Activated CD8-positive, alpha-beta T cell treated with anti-CD3 and anti-CD28 coated beads, Interleukin-2, amount 10 ng/mL, durations not matched to agents 7 days and 5 days (primary cell): ENCODE data around the gene POLR2H. TPM values are rescaled to one million over a fixed set of nuclear protein-coding genes. Genes with fewer than 3 reads are reported as not detected.
A peak's percentile ranks its signal among the peaks of the same experiment; 100 is the strongest.

Source experiments
- ATAC-seq: fragments of 150-1000 bp; cut with Tn5 transposase; one replicate; pipeline ENCODE4 v1.10.0; 2021; ENCODE audit warnings: moderate library complexity
- CTCF ChIA-PET: fragments of 350-600 bp; sonication (Branson Sonifier 250); formaldehyde crosslinking; loops from one replicate; lab custom pipeline; 2021; ENCODE audit warnings: antibody characterized with exemption; lab: Charles Lee
- POLR2A ChIA-PET: fragments of 350-600 bp; sonication (Branson Sonifier 250); formaldehyde crosslinking; loops from one replicate; lab custom pipeline; 2021; ENCODE audit warnings: antibody characterized with exemption; lab: Charles Lee
- DNase-seq: peaks from one replicate; pipeline ENCODE4 v3.0.0-alpha.2; 2020
- H3K27ac Mint-ChIP-seq: one replicate; pipeline ENCODE4 v1.8.0; 2021; ENCODE audit warnings: mild to moderate bottlenecking, mixed read lengths
- H3K27me3 Mint-ChIP-seq: one replicate; pipeline ENCODE4 v1.8.0; 2021; ENCODE audit warnings: low read depth, mixed read lengths
- H3K36me3 Mint-ChIP-seq: one replicate; pipeline ENCODE4 v1.8.0; 2021; ENCODE audit warnings: low read depth, mixed read lengths
- H3K4me1 Mint-ChIP-seq: one replicate; pipeline ENCODE4 v1.8.0; 2021; ENCODE audit warnings: low read depth, mixed read lengths
- H3K4me3 Mint-ChIP-seq: one replicate; pipeline ENCODE4 v1.8.0; 2021; ENCODE audit warnings: mild to moderate bottlenecking, mixed read lengths
- H3K9me3 Mint-ChIP-seq: one replicate; pipeline ENCODE4 v1.8.0; 2022; ENCODE audit warnings: mixed read lengths; ENCODE audit not compliant: insufficient read depth
- total RNA-seq, 2 experiments: library from RNA; stranded (reverse); gene quantifications; one replicate each; pipeline ENCODE4 v1.2.3, GENCODE V29; 2021

Gene POLR2H
- 100 to 1,000 TPM; 101 to 103 TPM for total RNA-seq

- H3K27me3 Mint-ChIP-seq = no peaks in the 10 kb centered on the region
- CTCF ChIA-PET = interaction anchor here (1.5 kb wide), 1 partner anchor 10 kb away, joined by 6 read pairs; no protein-coding TSS in a partner anchor
- peak within 1 kb of the TSS; percentile 93 for H3K4me3 Mint-ChIP-seq
- ATAC-seq (peak; percentile 52), DNase-seq (peak; percentile 51)
- peaks cover 19% of the 10 kb centered on the region for H3K36me3 Mint-ChIP-seq
- peaks cover 25% of the 10 kb centered on the region for H3K4me1 Mint-ChIP-seq
- POLR2A ChIA-PET = interaction anchor here (0.7 to 1.5 kb wide), 4 partner anchors 9 to 415 kb away, joined by 3 to 5 read pairs (median 4); no protein-coding TSS in a partner anchor
- H3K9me3 Mint-ChIP-seq = no peaks in the 10 kb centered on the region
- H3K27ac Mint-ChIP-seq = peak within 1 kb of the TSS; percentile 97
Measured at GRCh38 chr3:184361532-184361931, at the start of gene POLR2H, which contains the start of gene CLCN2. POLR2H (plus strand) TSS chr3:184361710; CDS start chr3:184363493, 1,783 bp downstream. CLCN2 (minus strand) TSS chr3:184361605; CDS start chr3:184361479, 126 bp downstream.

- peak within 1 kb of the TSS; percentile 85 for H3K4me3 Mint-ChIP-seq
- peak; percentile 94 for DNase-seq
- no peaks in the 10 kb centered on the region for H3K27me3 Mint-ChIP-seq
- H3K4me1 Mint-ChIP-seq = peaks cover 25% of the 10 kb centered on the region
- POLR2A ChIA-PET = no interaction called here
- H3K27ac Mint-ChIP-seq = peak within 1 kb of the TSS; percentile 94
- ATAC-seq = peak; percentile 87
- H3K36me3 Mint-ChIP-seq = peaks cover 33% of the 10 kb centered on the region
- H3K9me3 Mint-ChIP-seq = no peaks in the 10 kb centered on the region
- CTCF ChIA-PET = no interaction called here
Measured at GRCh38 chr3:184314363-184314699, 47.2 kb upstream of the POLR2H start, which contains the start of gene EIF4G1. EIF4G1 (plus strand) TSS chr3:184314606; CDS start chr3:184315797, 1,191 bp downstream.

- POLR2A ChIA-PET = interaction anchor here (0.6 to 2.3 kb wide), 5 partner anchors 9 to 48 kb away, joined by 3 to 6 read pairs (median 6); partner anchors contain the start of gene FAM131A
- CTCF ChIA-PET = no interaction called here
- no peaks in the 10 kb centered on the region for H3K27me3 Mint-ChIP-seq
- H3K9me3 Mint-ChIP-seq = no peaks in the 10 kb centered on the region
- peak; percentile 54 for ATAC-seq
- H3K36me3 Mint-ChIP-seq = peaks cover 35% of the 10 kb centered on the region
- peak; percentile 69 for DNase-seq
- H3K4me3 Mint-ChIP-seq = peak overlapping the region; percentile 85
- H3K27ac Mint-ChIP-seq = peak overlapping the region; percentile 94
- H3K4me1 Mint-ChIP-seq = peaks cover 28% of the 10 kb centered on the region
Measured at GRCh38 chr3:184314700-184315542, 46.6 kb upstream of the POLR2H start.

GRCh38 chr3:184315543-184315867 is 46.0 kb upstream of the POLR2H start:
- DNase-seq (peak; percentile 39), ATAC-seq (peak; percentile 2)
- CTCF ChIA-PET = interaction anchor here (0.9 to 1.3 kb wide), 2 partner anchors 10 to 15 kb away, joined by 3 to 4 read pairs; no protein-coding TSS in a partner anchor
- Mint-ChIP-seq H3K4me3 (peak overlapping the region; percentile 85), H3K4me1 (peaks cover 28% of the 10 kb centered on the region), H3K9me3 (no peaks in the 10 kb centered on the region), H3K27ac (peak overlapping the region; percentile 94), H3K27me3 (no peaks in the 10 kb centered on the region), H3K36me3 (peaks cover 35% of the 10 kb centered on the region)
- POLR2A ChIA-PET = interaction anchor here (0.6 to 2.3 kb wide), 6 partner anchors 10 to 47 kb away, joined by 3 to 6 read pairs (median 5); partner anchors contain the start of gene FAM131A

- DNase-seq = no peak
- ATAC-seq = no peak
- CTCF ChIA-PET = interaction anchor here (0.9 to 1.3 kb wide), 2 partner anchors 11 to 16 kb away, joined by 3 to 4 read pairs; no protein-coding TSS in a partner anchor
- no peaks in the 10 kb centered on the region for H3K9me3 Mint-ChIP-seq
- POLR2A ChIA-PET = interaction anchor here (0.9 to 2.3 kb wide), 6 partner anchors 10 to 47 kb away, joined by 3 to 6 read pairs (median 4); partner anchors contain the start of gene FAM131A
- peak overlapping the region; percentile 94 for H3K27ac Mint-ChIP-seq
- H3K27me3 Mint-ChIP-seq = no peaks in the 10 kb centered on the region
- peak overlapping the region; percentile 85 for H3K4me3 Mint-ChIP-seq
- H3K36me3 Mint-ChIP-seq = peaks cover 40% of the 10 kb centered on the region
- H3K4me1 Mint-ChIP-seq = peaks cover 28% of the 10 kb centered on the region
Measured at GRCh38 chr3:184315871-184316661, 45.4 kb upstream of the POLR2H start.

- peaks cover 28% of the 10 kb centered on the region for H3K4me1 Mint-ChIP-seq
- no peaks in the 10 kb centered on the region for H3K9me3 Mint-ChIP-seq
- ATAC-seq (no peak), DNase-seq (no peak)
- H3K4me3 Mint-ChIP-seq = peak overlapping the region; percentile 85
- no peaks in the 10 kb centered on the region for H3K27me3 Mint-ChIP-seq
- H3K27ac Mint-ChIP-seq = peak overlapping the region; percentile 94
- ChIA-PET CTCF (interaction anchor here (1.3 kb wide), 1 partner anchor 16 kb away, joined by 4 read pairs; no protein-coding TSS in a partner anchor), POLR2A (interaction anchor here (0.9 to 2.3 kb wide), 2 partner anchors 13 to 16 kb away, joined by 3 to 6 read pairs; no protein-coding TSS in a partner anchor)
- H3K36me3 Mint-ChIP-seq = peaks cover 47% of the 10 kb centered on the region
Measured at GRCh38 chr3:184316792-184317191, 44.7 kb upstream of the POLR2H start.

GRCh38 chr3:184317201-184317600 is 44.3 kb upstream of the POLR2H start:
- Mint-ChIP-seq H3K27me3 (no peaks in the 10 kb centered on the region), H3K27ac (peak overlapping the region; percentile 32), H3K9me3 (no peaks in the 10 kb centered on the region), H3K4me3 (no peak overlapping the region), H3K36me3 (peaks cover 50% of the 10 kb centered on the region), H3K4me1 (peaks cover 28% of the 10 kb centered on the region)
- CTCF ChIA-PET = no interaction called here
- ATAC-seq = no peak
- POLR2A ChIA-PET = no interaction called here
- DNase-seq = no peak

- ChIA-PET POLR2A (interaction anchor here (1.2 kb wide), 1 partner anchor 8 kb away, joined by 3 read pairs; no protein-coding TSS in a partner anchor), CTCF (no interaction called here)
- no peak overlapping the region for H3K4me3 Mint-ChIP-seq
- DNase-seq = no peak
- H3K36me3 Mint-ChIP-seq = peaks cover 76% of the 10 kb centered on the region
- H3K27me3 Mint-ChIP-seq = no peaks in the 10 kb centered on the region
- peaks cover 31% of the 10 kb centered on the region for H3K4me1 Mint-ChIP-seq
- H3K9me3 Mint-ChIP-seq = no peaks in the 10 kb centered on the region
- no peak for ATAC-seq
- H3K27ac Mint-ChIP-seq = no peak overlapping the region
Measured at GRCh38 chr3:184320104-184320445, 41.4 kb upstream of the POLR2H start.

- ChIA-PET POLR2A (no interaction called here), CTCF (interaction anchor here (1.4 kb wide), 1 partner anchor 16 kb away, joined by 4 read pairs; no protein-coding TSS in a partner anchor)
- no peak for ATAC-seq
- Mint-ChIP-seq H3K9me3 (no peaks in the 10 kb centered on the region), H3K27me3 (no peaks in the 10 kb centered on the region), H3K4me3 (no peak overlapping the region), H3K27ac (no peak overlapping the region), H3K36me3 (peaks cover 83% of the 10 kb centered on the region), H3K4me1 (peaks cover 25% of the 10 kb centered on the region)
- DNase-seq = no peak
Measured at GRCh38 chr3:184321666-184322065, 39.8 kb upstream of the POLR2H start.

- POLR2A ChIA-PET = no interaction called here
- DNase-seq (no peak), ATAC-seq (no peak)
- CTCF ChIA-PET = no interaction called here
- Mint-ChIP-seq H3K27ac (no peak overlapping the region), H3K9me3 (no peaks in the 10 kb centered on the region), H3K36me3 (peaks cover 83% of the 10 kb centered on the region), H3K27me3 (no peaks in the 10 kb centered on the region), H3K4me3 (no peak overlapping the region), H3K4me1 (peaks cover 13% of the 10 kb centered on the region)
Measured at GRCh38 chr3:184322731-184323487, 38.6 kb upstream of the POLR2H start.
